ENCODE results near the gene SPOCK2.

Gene SPOCK2

GRCh38 chr10:72069751-72070526, 18.4 kb downstream of the SPOCK2 start:
- peak; percentile 14 for DNase-seq

DNA sequence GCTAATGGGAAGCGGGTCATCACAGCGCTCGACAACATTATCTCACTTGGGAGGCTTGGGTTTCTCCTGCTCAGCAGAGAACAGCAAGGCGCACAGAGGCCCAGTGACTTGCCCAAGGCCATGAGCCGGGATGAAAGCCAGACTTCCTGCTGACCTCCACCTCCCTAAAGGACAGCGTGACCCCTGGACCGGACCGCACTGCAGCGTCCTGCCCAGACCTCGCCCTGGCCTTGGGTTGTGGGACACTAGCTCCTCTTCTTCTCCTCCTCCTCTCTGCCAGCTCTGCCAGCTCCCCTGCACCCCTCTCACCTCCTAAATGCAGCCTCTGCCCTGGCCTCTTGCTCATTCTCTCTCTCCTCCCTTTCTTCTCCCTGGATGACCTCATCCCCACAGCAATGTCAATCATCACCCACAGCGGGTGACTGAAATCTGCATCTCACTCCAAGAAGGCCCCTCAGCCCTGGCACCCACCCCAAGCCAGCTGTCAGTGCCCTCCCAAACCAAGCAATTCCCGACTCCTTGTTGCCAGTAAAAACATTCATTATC, 19.4 kb downstream of the SPOCK2 start:
- no peak for DNase-seq

- no peak for DNase-seq
Observed at GRCh38 chr10:72068126-72068765, 20.1 kb downstream of the SPOCK2 start.

- DNase-seq: no peak
Observed at GRCh38 chr10:72067463-72068125, 20.8 kb downstream of the SPOCK2 start.

DNA sequence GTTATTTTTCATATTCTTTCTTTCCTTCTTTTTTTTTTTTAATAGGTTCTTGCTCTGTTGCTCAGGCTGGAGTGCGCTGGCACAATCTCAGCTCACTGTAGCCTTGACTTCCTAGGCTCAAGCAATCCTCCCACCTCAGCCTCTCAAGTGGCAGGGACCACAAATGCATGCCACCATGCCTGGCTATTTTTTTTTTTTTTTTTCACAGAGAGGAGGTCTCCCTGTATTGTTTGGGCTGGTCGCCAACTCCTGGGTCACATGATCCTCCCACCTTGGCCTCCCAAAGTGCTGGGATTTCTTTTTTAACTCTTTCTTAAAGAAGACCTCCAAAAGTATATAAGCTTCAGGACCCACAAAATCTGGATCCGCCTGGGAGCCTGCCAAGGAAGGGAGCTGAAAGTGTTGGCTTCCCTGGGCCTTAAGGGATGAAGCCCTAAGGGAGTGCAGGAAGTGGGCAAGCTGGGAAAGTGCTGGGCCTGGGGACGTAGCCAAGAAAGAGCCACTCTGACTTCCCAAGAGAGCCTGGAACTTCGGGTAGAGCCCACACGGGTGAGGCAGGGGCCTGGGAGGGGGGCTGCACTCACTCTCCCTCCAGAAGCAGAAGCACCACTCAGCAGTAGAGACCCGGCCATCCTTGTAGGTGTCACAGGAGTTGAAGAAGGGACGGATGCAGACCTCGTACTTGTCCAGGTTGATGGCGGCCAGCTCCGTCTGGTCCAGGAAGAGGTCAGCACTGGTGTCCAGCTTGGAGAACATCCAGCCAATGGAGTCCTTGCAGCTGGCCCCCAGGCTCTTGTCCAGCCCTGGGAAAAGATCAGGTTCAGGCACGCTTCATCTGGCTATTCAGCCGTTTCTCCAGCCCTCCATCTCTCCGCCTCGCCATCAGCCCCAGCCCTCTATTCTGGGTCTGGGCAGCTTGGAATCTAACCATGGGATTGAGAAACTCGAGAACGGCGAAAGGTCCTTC, 21.8 kb downstream of the SPOCK2 start:
- no peak for DNase-seq

DNA sequence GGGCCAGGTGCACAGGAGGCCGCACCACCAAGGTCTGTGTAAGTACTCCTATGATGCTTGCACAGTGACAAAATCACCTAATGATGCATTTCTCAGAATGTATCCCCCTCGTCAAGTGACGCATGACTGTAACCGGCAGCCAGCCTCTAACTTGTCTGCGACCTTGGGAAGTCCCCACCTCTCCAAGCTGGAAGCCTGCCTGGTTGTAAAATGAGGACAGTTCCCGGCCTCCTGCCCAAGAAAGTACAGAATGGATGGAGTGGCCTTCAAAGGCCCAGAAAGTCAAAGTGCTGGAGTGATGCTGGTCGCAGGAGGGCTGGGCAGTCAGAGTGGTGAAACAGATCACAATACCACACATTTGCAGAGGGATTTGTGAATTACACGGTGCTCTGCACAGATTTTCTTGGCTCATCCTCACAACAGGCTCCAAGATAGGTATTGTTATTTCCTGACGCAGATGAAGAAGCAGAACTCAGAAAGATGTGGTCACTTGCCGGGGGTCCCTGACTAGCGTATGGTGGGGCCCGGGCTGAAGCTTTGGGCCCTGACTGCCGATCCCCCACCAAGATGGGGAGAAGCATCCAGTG, 22.8 kb downstream of the SPOCK2 start:
- no peak for DNase-seq

GRCh38 chr10:72063703-72064391, 24.5 kb downstream of the SPOCK2 start:
- no peak for DNase-seq

GRCh38 chr10:72062832-72063702, 25.3 kb downstream of the SPOCK2 start:
- DNase-seq: no peak

DNA sequence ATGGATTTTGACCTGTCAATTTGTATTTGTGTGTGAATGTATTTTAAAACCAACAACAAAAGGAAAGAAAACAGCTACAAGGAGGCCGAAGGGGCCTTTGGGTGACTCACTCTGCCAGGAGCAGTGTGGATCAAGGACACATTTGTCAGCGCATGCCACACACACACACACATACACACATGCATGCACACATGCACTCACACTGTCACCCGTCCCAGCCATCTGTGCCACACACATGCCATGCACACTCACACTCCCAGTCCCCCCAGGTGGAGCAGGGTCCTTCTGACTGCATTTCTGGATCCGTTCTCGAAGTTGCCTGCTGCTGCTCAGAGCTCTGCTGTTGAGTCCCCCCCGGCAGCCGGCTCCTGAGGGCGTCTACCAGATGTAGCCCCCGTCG, 26.0 kb downstream of the SPOCK2 start:
- DNase-seq: no peak

- DNase-seq: no peak
Observed at GRCh38 chr10:72061930-72062329, 26.4 kb downstream of the SPOCK2 start.

- no peak for DNase-seq
Observed at GRCh38 chr10:72061491-72061890, 26.9 kb downstream of the SPOCK2 start.

DNA sequence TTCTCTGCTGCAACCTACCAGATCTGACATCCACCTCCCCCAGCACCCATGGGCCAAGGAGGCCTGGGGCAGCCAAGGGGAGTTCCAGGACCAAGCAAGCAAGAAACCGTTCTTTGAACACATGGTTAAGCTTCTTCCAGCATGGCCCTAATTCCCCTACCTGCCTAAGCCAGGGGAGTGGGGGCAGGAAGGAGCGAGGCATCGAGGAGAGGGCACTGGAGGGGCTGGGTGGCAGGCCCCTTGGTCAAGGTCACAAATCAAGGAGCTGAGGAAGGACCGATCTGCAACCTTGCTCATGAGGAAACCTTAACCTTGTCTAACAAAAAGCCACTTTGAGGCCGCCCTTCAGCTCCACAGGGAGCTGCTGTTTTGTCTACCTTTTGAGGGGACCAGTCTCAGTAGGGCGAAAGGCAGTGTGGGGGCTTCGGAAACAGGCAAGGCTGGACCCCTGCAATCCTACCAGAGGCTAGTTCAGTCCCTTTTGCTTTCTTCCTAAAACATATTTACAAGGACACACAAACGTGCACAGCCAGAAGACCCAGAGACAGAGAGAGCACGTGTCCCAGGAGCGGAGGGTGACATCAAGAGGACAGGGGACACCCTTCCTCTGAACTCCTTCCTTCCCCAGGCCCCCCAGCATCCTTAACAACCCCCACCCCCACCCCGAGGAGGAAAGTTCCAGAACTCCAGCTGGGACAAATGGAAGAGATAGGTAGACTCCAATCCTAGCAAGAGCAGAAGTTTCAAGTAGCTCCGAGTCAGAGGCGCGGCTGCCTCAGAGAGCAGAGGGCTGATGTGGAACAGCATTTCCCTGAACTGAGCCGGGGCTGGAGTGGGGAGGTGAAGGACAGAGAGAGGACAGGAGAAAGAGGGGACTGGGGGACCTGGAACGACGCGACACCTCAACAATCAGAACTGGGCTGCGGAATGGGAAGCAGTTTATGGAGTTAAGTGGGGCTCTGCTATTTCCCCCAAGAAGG, 28.2 kb downstream of the SPOCK2 start:
- no peak for DNase-seq

DNA sequence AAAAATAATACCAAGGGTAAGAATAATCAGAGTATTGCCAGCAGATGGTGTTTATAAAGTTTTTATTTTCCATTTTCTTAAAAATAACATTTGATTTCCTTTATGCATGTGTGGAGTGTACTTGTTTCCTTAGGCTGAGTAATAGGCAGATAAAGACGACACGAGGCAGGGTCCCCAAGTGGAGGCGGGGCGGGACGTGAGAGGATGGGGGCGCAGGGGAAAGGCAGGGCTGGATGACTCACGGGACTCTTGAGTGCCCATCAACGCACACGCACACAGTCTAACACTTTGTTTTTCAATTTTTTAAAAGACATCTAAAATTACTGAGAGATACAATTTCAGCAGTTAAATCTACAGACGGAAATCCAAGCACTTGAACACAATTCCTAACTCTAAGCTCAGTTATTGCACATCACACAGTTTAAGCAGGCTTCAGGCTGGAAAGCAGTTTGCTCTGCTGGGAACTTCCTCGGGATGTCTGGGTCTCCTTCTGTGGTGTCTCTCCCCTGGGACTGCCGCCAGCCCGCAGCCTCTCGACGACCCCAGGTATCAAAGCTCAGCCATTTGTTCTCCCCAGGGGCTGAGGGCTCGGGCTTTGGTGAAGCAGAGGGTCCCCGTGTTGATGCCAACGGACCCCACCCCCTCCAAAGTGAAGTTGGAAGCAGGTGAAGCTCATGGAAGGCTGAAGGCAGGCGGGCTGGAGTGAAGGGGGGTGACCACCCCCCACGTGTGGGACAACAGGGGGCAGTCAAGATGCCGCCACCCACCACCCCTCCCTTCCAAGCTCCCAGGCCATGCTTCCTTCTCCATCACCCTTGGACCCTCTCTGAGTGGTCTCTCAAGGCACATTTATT, 29.1 kb downstream of the SPOCK2 start:
- DNase-seq: no peak

DNA sequence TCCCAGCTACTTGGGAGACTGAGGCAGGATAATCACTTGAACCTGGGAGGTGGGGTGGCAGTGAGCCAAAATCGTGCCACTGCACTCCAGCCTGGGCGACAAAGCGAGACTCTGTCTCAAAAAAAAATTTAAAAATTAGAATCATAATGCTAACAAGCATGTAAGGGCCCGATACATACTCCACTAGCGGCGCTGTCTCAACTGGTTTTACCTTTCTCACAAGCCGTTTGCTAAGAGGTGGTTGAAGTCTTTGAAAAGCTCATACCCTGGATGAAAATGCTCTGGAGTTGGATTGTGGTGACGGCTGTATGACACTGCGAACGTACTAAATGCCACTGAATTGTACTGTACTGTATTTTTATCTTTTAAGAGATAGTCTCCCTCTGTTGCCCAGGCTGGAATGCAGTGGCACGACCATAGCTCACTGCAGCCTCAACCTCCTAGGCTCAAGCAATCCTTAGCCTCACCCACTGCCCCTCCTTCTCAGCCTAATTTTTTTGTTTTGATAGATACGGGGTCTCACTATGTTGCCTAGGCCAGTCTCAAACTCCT, 29.9 kb downstream of the SPOCK2 start:
- DNase-seq: no peak

- no peak for DNase-seq
Observed at GRCh38 chr10:72056932-72057751, 31.2 kb downstream of the SPOCK2 start.

- DNase-seq: no peak
Observed at GRCh38 chr10:72056113-72056512, 32.2 kb downstream of the SPOCK2 start.

DNA sequence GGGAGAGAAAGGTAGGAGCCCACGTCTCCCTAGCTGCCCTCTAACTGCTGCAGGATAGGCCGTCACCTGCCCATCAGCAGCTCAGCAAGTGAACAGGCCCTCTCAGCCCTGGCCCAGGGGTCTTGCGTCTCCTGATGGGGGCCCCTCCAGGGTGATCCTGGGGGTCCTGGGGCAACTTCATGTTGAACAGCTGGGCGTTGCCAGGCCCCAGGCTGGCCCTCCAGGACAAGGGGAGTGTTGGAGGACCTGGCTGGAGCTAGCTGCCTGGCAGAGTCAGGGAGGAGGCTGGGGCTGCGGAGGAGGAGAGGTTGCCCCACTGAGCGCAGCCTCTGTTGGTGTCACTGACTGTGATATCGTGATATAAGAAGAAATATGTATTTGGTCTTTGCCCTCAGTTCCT, 34.7 kb downstream of the SPOCK2 start:
- no peak for DNase-seq

Measured in NCI-H526 treated with DMSO at 0.1 percent for 48 hours (cell line).